HG03460 (cell line): ENCODE measurements around the gene PITPNB.

Experiments used
- ATAC-seq: cut with Tn5 transposase; IDR thresholded peaks from one replicate; pipeline ENCODE4 v1.9.1; 2021; ENCODE audit not compliant: unreplicated experiment

PITPNB gene

DNA sequence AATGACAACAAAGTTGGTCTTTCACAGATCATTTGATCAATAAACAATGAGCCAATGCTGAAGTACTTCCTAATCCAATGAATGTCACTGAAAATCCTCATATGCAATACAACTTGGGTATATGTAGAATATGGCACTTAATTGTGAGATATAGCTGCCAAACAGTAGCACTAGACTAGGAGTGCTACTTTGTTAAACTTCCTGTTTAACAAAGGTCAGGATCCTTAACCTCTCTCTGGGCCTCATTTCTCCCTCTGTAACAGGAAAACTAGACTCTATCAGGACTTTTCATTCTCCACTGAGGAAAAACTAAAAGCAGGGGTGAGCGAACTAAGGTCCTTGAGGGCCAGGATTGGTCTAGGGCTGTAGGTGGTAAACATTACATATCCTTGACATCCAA is 56.1 kb downstream of the PITPNB start:
- ATAC-seq: no peak

DNA sequence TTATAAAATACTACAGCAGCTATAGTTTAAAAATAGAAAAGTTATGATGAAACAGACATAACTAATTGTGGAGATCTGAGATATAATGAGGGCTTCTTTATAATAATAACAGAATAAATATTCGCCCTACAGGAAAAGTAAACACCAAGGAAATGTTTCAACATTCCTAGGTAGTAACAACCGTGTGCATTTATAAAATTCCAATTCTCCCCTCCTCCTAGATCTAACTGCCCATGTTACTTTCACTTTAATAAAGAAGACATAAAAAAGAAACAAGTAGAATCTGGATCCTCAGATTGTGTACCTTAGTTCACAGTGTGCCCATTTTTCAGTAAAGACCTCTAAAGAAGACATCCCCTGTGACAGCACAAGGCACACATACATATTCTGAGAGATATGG is 59.7 kb downstream of the PITPNB start:
- ATAC-seq: no peak

DNA sequence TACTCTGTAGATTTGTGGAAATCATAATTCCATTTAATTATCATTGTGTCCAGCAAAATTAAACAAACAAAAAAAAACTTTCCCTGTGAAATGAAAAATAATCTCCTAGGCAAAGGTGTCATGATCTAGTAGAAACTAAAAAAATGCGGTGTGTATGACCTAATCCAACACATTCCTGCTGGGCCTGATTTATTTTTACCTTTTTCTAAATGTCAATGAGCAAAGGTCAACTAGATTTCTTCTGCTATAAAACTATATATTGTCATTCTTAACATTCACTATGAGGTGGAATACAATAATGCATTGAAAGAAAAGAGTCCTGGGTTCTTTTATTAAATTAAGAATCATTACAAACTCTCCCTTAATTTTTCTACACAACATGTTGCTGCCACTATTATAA is 60.4 kb downstream of the PITPNB start:
- ATAC-seq: no peak

DNA sequence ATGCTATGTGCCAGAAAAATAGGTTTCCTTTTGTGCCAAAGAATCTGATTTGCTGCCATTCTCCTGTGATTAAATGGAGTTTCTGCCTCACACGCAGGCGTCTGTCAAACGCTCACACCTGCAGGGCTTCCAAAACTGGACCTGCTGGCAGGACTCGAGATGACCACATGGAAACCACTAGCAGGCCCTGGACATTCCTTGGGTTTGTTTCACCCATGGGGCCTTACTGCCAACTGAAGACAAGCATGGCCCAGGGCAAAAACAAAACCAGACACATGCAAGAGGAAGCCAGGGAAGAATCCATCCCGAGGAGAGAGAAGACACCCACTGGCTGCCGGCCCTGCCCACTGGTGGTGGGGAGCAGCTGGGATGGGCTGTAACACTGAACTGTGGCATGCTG is 61.6 kb downstream of the PITPNB start:
- ATAC-seq: no peak

DNA sequence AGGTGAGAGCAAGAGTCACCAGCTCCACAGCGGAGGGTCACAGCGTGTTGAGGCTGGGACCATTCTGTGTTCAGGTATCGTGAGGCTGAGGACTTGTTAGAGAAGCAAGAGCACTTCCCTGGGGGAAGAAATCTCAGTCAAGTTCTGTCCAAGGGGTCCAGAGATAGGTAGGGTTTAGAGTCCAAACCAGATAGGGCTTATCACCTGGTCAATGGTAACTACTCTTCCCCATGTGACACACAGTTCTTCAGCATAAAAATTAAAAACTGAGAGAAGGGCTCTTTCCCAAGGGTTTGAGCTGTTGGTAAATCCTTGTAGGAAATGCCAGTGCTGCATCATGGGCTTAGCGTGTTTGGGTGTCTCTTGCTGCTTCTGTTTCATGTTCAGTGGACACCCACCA is 62.7 kb downstream of the PITPNB start:
- no peak for ATAC-seq

DNA sequence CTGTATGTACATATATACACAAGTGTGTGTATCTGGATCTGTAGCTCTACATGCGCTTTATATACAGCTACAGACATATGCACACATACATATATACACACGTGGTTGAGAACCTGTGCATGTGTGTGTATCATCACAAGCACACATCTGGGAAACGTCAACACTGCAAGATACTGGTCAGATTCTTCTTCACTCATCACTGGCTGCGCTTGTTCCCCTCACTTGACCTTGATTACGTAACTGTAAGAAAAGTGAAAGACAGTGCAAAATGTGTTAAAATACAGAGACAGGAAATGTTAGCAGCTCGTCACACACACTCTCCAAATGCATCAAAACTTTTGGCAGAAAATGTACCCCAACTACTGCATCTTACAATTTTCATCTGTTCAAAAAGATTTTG is 65.6 kb downstream of the PITPNB start:
- ATAC-seq: no peak

DNA sequence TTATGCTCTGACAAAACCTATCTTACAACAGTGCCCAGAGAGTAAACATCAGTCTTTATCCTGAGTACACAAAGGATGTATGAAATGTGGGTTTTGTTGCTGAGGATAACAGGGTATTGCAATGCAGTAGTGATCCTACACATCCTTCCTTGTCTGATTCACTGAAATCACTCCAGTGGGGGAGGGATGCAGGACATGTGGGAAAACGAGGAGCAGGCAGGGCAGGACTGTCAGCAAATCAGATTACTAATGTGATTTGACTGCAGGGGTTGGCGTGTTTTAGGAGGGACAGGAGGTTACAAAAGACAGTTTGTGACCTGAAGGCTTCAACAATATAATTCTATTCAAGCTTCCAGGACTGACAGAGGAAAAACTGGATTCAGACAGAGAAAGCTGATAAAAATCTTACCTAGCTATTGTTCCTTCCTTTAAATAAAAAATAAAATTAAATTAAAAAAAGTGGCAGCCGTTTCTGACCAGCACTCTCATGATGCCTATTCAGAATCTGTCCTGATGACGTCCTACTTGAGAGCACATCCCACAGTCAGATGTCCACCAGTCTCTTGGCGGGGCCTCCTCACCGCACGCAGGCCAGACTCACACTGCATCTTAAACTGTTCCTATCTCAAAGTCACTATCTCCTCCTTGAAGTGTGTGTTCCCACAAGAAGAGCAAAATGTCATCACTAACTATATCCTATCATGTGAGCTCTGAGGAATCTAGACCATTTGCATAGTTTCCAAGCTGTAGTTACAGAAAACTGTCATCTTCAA is 66.9 kb downstream of the PITPNB start:
- no peak for ATAC-seq

DNA sequence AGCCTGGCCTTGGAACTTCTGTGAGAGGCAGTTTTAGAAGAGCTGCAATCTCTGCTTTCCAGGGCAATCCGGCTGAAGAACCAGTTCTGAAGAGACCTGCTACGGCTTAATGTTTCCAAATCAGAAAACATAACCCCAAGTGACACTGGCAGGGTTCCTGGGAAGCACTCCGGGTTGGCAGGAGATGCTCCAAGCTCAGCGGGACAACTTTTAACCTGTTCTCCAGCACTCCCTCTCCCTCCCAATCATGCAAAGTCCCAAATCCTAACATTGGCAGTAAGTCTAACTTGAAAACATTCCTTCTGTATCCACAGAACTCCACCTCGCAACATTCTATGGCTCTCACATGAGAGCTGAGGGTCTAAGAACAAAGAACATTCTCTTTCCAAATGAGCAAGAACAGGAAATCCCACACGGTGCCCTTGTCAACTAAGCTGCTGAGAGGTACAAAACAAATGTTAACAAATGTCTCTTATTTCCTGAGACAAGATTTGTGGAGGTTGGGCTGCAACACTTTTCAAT is 69.0 kb downstream of the PITPNB start:
- no peak for ATAC-seq

DNA sequence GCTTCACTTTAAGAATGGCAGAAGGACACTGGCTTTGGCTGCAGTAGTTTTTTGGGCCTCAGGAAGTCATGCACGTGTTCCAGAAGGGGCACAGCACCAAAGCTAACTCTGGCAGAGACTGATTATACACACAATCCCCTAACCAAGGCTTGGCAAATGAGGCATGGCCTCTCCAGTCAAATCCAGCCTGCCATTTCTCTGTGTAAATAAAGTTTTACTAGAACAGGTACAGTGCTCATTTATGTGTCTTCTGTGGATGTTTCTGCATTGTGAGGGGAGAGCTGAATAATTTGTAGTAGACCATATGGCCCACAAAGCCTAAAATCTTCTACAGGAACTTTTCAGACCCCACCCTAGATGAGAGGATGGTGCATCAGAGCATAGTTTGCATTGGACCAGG is 71.1 kb downstream of the PITPNB start:
- no peak for ATAC-seq

DNA sequence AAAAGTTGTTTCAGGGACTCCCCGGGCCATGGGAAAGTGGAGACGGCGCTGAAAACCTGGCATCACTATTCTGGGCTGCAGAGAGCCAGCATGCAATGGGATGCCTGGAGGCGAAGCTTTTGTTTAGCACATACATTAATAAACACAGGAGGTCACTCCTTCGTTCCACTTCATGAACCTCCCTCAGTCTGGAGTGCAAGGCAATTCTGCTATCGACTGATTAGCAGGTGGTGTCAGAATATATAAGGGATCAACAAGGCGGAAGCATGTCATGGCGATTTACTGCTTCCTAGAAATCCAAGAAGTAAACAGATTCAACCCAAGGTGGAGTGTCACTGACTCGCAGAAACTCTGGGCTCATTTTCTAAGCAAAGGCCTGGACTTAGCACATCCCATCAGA is 72.1 kb downstream of the PITPNB start:
- no peak for ATAC-seq

DNA sequence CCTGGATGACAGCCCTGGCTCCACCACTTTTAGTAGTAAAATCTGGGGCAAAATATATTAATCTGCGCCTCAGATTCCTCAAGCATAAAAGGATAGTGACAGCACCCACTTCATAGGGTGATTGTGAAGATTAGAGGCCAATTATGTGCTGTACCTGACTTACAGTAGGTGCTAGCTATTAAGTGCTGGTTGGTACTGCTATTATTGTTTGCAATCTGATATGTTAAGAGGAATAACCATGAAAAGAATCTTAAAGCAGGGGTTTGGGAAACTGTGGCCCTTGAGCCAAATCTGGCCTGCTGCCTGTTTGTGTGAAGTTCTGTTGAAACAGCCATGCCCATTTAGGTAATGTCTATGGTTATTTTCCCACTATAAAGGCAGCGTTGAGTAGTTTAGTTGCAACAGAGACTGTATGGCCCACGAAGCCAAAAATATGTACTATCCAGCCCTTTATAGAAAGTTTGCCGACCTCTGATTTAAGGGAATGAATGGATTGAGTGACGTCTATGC is 72.8 kb downstream of the PITPNB start:
- no peak for ATAC-seq

DNA sequence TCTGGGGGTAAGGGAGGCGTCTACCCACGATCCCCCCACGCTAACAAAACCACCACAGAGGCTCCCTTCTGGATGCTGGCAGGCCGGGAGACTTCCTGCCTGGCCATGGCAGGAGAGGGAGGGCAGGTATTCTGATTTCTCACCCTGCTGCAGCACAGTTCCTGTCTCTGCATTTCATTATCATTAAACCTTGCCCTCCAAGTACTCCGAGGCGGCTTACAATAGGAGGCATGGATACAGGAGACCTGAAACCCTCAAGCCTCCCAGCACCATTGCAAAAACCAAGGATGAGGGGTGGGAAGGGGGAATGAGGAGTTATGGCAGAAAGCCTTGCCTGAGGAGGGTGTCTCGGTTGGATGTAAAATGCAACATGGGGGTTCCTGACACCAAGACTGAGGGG is 73.4 kb downstream of the PITPNB start:
- no peak for ATAC-seq

DNA sequence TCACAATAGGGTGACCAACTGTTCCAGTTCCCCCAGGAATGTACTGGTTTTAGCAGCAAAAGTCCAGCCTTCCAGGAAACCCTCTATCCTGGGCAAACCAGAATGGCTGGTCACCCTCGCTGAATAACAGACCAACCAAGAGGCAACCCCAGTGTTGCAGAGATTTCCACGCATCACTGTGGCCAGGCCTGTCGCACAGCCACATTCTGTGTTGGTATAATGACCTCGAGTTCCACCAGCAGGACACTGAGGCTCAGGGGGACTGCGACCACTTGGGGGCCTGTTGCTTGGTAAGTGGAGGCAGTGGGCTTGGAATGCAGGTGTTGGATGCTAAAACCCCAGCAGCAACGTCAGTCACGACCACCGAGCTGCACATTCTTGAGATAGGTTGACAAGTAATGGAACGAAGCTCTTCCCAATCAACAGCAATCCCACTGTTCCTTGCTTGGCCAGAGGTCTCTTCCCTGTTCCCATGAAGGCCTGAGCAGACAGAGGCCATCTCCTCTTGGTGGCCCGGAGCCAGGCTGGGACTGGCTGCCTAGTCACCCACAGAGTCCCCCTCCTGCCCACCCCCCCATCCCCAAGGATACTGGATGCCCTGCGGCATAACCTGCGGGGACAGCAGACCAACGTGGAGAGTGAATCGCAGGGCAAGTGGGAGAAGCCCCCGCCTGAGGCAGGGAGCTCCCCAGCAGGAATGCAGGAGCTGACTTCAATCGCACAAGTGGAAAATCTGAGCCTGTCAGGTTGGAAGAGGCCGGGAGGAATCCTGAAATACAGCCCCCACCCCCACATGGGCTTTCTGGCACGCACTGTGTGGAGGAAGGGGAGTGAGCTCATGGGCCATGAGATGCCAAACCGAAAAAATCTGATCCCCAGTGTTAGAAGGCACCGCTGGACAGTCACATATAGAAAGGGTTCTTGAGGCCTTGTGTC is 74.1 kb downstream of the PITPNB start:
- no peak for ATAC-seq

DNA sequence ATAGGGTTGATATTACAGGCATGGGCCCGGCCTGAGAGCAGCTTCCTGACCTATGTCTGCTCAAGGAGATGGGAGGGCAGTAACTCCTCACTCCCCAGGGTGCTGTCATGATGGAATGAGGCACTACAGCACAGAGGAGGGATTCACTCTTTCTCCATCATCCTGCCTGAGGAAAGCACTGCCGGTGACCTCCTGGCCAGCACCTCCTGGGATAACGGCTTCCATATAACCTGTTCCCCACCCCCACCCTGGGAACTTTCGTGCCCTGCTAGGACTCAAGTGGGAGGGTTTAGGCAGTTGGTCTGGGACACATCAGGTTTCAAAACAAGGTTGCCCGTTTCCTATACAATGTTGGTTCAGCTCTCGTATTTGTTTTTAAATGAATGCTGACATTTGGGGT is 74.8 kb downstream of the PITPNB start:
- no peak for ATAC-seq

DNA sequence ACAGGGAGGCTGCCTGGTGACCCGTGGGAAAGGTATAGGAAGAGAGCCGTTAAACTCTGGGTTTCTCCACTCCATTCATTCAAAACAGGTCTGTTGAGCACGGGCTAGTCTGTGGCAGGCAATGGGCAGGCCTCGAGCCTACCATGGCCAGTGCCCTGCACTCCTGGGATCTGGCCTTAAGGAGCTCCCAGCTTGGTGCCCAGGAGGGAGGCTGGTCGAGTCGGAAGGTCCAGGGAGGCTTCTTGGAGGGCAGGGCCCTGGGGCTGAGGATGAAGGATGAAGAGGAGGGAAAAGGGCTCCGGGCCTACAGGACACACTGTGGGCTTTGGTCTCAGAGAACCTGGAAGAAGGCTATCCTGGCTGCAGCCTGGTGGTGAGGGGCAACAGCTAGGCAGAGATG is 75.6 kb downstream of the PITPNB start:
- no peak for ATAC-seq

DNA sequence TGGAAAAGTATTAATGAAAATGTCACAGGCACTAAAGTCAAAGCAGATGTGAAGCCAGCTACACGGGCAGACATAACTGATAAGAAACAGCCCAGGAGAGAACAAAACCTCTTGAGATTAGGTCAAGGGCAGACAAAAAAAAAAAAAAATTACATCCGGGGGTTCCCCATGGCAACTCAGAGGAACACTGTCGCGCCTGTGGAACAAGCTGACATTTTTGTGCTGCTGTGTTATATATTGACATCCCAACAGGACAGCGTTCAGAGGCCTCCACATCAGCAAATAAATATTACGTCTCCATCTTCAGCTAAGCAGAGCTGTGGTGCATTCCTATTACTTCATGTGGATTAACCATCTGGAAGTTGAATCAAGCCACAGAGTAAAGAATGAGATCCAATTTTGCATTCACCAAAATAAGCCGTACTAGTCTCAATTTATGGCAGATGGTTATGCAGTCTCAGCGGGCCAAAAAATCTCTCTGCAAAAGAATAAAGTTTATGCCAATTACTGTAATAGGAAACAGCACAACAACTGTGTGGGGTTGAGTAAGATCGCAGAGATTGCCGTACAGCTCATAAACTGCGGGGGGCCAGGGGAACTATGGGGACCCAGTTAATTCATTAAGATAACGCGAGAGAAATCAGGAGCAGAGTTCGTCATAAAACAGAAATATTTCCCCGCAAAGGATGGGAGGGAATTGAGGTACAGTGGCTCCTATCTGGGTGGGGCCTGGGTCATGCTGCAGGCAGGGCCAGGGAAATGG is 76.2 kb downstream of the PITPNB start:
- no peak for ATAC-seq

DNA sequence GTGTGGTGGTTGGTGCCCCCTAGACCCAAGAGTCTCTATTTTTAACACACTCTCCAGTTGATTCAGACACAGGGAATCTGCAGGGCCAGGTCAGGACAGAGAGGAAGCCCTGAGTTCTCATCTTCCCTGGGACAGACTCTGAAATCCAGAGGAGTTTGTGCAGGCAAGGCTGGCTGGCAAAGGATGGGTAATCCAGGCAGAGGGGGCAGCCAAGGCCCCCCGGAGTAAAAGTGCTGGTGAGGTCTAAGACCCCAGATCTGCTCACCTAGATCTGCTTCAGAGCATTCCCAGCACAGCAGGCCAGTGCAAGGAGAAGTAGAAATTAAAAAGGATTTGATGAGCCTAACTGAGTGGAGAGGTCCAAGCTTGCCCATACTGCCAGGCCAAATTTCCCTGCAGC is 76.9 kb downstream of the PITPNB start:
- no peak for ATAC-seq

DNA sequence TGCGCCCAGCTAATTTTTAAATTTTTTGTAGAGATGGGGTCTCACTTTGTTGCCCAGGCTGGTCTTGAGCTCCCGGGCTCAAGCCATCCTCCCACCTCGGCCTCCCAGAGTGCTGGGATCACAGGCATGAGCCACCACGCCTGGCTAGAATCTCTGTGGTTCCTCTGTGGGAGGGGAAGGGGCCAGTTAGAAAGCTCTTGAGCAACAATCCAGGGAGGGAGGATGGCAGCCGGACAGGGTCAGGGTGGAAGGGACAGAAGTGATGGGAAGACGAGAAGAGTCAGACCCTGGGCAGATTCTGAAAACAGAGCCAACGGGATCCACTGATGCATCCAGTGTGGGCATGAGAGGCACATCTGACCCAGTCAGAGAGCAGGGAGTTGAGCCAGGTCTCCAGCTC is 78.6 kb downstream of the PITPNB start:
- no peak for ATAC-seq

DNA sequence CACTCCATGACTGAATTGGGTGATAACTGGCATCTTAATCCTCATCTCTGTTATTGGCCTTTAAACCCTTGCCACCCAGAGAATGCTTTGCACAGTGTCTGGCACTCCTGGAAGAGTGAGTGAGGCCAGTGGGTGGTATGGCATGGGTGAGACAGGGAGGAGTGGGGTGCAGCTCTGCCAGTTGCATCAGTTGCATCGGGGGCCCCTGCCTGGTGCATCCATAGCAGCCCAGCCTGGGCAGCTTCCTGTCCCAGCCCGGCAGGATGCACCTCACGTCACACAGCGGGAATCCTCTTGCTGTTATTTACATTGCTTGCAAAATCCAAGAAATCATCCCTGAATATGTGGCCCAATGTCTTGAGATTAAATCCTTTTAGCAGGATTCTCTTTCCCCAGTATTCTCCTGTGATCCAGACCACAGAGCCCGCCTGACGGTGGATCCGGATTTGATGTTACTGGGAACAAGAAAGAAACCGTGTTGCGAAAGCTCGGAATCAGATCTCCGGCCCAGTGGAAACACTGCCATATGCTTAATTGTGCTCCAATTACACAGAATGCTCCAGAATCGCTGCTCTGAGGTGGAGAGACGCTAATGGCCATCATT is 79.9 kb downstream of the PITPNB start:
- ATAC-seq: no peak

DNA sequence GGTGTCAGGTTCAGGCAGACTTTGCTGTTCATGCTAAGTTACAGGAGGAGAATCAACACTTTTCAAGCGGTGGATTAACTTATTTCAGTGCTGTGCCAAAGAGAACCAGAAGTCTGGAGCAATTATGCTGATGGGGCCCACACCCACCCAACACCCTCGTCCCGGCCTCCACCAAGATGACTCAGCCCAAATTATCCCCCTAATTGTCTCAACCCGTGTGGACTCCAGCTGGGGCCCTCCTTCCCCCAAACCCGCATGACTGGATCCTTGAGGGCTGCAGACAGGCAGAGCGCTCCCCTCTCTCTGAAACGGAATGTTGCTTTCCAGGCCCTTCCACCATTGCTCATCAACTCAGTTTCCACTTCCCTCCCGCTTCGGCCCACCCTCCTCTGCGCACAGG is 82.9 kb downstream of the PITPNB start:
- no peak for ATAC-seq

DNA sequence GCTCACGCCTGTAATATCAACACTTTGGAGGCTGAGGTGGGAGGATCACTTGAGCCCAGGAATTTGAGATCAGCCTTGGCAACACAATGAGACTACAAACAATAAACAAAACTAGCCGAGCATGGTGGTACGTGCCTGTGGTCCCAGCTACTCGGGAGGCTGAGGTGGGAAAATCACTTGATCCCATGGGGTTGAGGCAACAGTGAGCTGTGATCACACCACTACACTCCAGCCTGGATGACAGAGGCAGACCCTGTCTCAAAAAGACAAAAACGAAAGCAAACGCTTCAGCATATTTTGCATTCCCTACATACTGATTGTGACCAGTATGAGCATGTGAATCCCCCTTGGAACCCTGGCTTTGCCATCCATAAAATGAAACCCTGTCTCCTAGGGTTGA is 83.6 kb downstream of the PITPNB start:
- ATAC-seq: no peak
